Hepatocyte (in vitro differentiated cells): ENCODE measurements around the gene ADSL.

Source experiments
- EZH2 ChIP-seq: fragments of 200-600 bp; sonication (generic); IDR thresholded peaks from 2 replicates; pipeline ENCODE4 v1.6.1; 2016; ENCODE audit warnings: antibody characterized with exemption, mild to moderate bottlenecking, borderline replicate concordance
- EZH2phosphoT487 ChIP-seq: fragments of 200-600 bp; sonication (generic); IDR thresholded peaks from one replicate; pipeline ENCODE4 v1.6.1; 2018; ENCODE audit warnings: antibody characterized with exemption, mild to moderate bottlenecking, low read depth, moderate library complexity; ENCODE audit not compliant: unreplicated experiment, severe bottlenecking
- TF ChIP-seq, protein P1 (sequence below): fragments of 200-600 bp; sonication (generic); IDR thresholded peaks from 2 replicates; pipeline ENCODE4 v1.5.1; 2016; ENCODE audit warnings: antibody characterized with exemption, mild to moderate bottlenecking; ENCODE audit not compliant: poor library complexity

DNA sequence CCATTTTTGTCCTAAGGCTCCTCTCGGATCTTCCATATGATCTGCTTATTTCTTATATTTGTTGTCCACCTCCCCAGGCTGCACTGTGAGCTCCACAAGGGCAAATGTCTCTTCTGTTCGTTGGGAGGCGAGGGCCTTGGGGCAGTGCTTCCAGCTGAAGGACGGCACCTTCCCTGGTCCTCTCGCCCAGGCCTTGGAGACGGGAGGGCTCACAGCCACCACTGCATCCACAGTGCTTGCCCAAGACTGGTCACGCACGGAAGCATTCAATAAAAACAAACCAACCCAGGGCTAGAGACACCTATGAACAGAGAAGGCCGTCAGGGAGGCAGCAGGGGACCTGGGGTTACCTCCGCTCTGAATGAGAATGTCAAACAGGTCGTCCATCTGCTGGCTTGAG lies 70.3 kb downstream of the ADSL start:
- TF ChIP-seq, protein P1, sequence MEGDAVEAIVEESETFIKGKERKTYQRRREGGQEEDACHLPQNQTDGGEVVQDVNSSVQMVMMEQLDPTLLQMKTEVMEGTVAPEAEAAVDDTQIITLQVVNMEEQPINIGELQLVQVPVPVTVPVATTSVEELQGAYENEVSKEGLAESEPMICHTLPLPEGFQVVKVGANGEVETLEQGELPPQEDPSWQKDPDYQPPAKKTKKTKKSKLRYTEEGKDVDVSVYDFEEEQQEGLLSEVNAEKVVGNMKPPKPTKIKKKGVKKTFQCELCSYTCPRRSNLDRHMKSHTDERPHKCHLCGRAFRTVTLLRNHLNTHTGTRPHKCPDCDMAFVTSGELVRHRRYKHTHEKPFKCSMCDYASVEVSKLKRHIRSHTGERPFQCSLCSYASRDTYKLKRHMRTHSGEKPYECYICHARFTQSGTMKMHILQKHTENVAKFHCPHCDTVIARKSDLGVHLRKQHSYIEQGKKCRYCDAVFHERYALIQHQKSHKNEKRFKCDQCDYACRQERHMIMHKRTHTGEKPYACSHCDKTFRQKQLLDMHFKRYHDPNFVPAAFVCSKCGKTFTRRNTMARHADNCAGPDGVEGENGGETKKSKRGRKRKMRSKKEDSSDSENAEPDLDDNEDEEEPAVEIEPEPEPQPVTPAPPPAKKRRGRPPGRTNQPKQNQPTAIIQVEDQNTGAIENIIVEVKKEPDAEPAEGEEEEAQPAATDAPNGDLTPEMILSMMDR = no peak
- TF ChIP-seq EZH2 (no peak), EZH2phosphoT487 (no peak)
